Measurements from ENCODE around the gene STK39.

- TF ChIP-seq EZH2 (IDR thresholded peaks at IDR 0.05; ENCODE audit: insufficient read depth, poor library complexity, severe bottlenecking) = no peak
- no peak for TF ChIP-seq EZH2phosphoT487 (IDR thresholded peaks at IDR 0.05; ENCODE audit: insufficient read depth, low read depth)
These were observed 261.2 kb downstream of the STK39 start for GRCh38 chr2:167986223-167986622.

Measured in GM23248 (cell line).